HCT116 (cell line): ENCODE results near the gene MSRB3. TPM values are rescaled to one million over a fixed set of nuclear protein-coding genes. Genes with fewer than 3 reads are reported as not detected.

Experiments used
- ATAC-seq: fragments of 200-7000 bp; cut with Tn5 transposase; 2 replicates; pipeline ENCODE4 v1.9.1; 2020; ENCODE audit warnings: mild to moderate bottlenecking, moderate library complexity
- BruUV-seq: library from RNA; stranded (reverse); fragments of 400-500 nt; replicated peaks from 2 replicates; lab custom pipeline; 2021; lab: Mats Ljungman, UMichigan
- CTCF ChIA-PET: fragments of 300-600 bp; sonication (Branson Sonifier 250); formaldehyde crosslinking; loops from one replicate; lab custom pipeline; 2021; ENCODE audit warnings: antibody characterized with exemption; lab: Charles Lee
- POLR2A ChIA-PET: fragments of 300-600, 350-600 bp; sonication (Branson Sonifier 250); formaldehyde crosslinking; loops from one replicate; lab custom pipeline; 2021; ENCODE audit warnings: antibody characterized with exemption; lab: Charles Lee
- RAD21 ChIA-PET, 2 experiments: fragments of 300-600 bp; sonication (Branson Sonifier 250); formaldehyde crosslinking; loops; one replicate each; lab custom pipeline; 2023; ENCODE audit warnings: low total read pairs in 2 of 2; ENCODE audit not compliant: uncharacterized antibody in 2 of 2, unreplicated experiment in 2 of 2, low non-redundant PET in 1 of 2; lab: Charles Lee
- DNase-seq: peaks from one replicate; pipeline ENCODE4 v3.0.0-alpha.2; 2010; ENCODE audit warnings: low read depth, low spot score
- H2AFZ ChIP-seq: fragments of 200-600 bp; shearing (Covaris generic), sonication (generic); 2 replicates; pipeline ENCODE4 v1.6.1; 2017; ENCODE audit warnings: low read depth, mixed run types, mixed read lengths, antibody characterized with exemption, low read length; ENCODE audit not compliant: poor library complexity, severe bottlenecking
- H3K27ac ChIP-seq: 2 replicates; pipeline ENCODE4 v1.5.1; 2012; ENCODE audit warnings: low read depth, low read length
- H3K27me3 ChIP-seq: fragments of 200-600 bp; sonication (generic); 2 replicates; pipeline ENCODE4 v1.6.1; 2016; ENCODE audit warnings: mixed run types, low read length, mixed read lengths; ENCODE audit not compliant: insufficient read depth
- H3K36me3 ChIP-seq, 2 experiments: fragments of 200-500 bp in 1 of 2; fragments of 200-600 bp in 1 of 2; sonication (Bioruptor generic) in 1 of 2; sonication (generic) in 1 of 2; 2 replicates each; pipeline versions ENCODE4 v1.5.1 to v1.6.1; 2014 to 2016; ENCODE audit warnings: low read length in 2 of 2, inconsistent platforms in 1 of 2, mixed read lengths in 1 of 2, mixed run types in 1 of 2; ENCODE audit not compliant: insufficient read depth in 2 of 2, control insufficient read depth in 1 of 2
- H3K4me1 ChIP-seq, 2 experiments: fragments of 200-600 bp in 1 of 2; sonication (generic) in 1 of 2; 2 replicates each; pipeline versions ENCODE4 v1.5.1 to v1.6.1; 2012 to 2017; ENCODE audit warnings: low read length in 2 of 2, inconsistent platforms in 1 of 2, mild to moderate bottlenecking in 1 of 2, mixed read lengths in 1 of 2, mixed run types in 1 of 2, moderate library complexity in 1 of 2; ENCODE audit not compliant: insufficient read depth in 2 of 2, control insufficient read depth in 1 of 2
- H3K4me2 ChIP-seq: fragments of 200-600 bp; sonication (generic); 2 replicates; pipeline ENCODE4 v1.6.1; 2017; ENCODE audit warnings: mixed run types, low read length, mixed read lengths
- H3K4me3 ChIP-seq, 2 experiments: fragments of 200-600 bp in 1 of 2; sonication (generic) in 1 of 2; replicated peaks in 1 of 2; 2 replicates each; pipeline ENCODE4 v1.5.1; 2011 to 2016; ENCODE audit warnings: low read length in 2 of 2, control low read depth in 1 of 2, low read depth in 1 of 2, mild to moderate bottlenecking in 1 of 2, mixed read lengths in 1 of 2, mixed run types in 1 of 2
- H3K79me2 ChIP-seq: fragments of 200-600 bp; sonication (generic); 2 replicates; pipeline ENCODE4 v1.6.1; 2017; ENCODE audit warnings: mild to moderate bottlenecking, mixed run types, low read length, moderate library complexity, mixed read lengths; ENCODE audit not compliant: insufficient read depth
- H3K9ac ChIP-seq: fragments of 200-600 bp; sonication (generic); 2 replicates; pipeline ENCODE4 v1.6.1; 2016; ENCODE audit warnings: low read length, mixed read lengths
- H3K9me2 ChIP-seq: fragments of 200-600 bp; sonication (generic), shearing (Covaris generic); 2 replicates; pipeline ENCODE4 v1.6.1; 2017; ENCODE audit warnings: mixed run types, mild to moderate bottlenecking, moderate library complexity; ENCODE audit not compliant: insufficient read depth
- H3K9me3 ChIP-seq, 2 experiments: fragments of 200-500 bp in 1 of 2; fragments of 200-600 bp in 1 of 2; sonication (Bioruptor generic) in 1 of 2; sonication (generic) in 1 of 2; 2 replicates each; pipeline ENCODE4 v1.6.1; 2014 to 2017; ENCODE audit warnings: low read length in 2 of 2, mixed read lengths in 2 of 2, inconsistent platforms in 1 of 2, low read depth in 1 of 2, mild to moderate bottlenecking in 1 of 2, mixed run types in 1 of 2, moderate library complexity in 1 of 2; ENCODE audit not compliant: control insufficient read depth in 1 of 2, insufficient read depth in 1 of 2
- H4K20me1 ChIP-seq: fragments of 200-600 bp; sonication (generic), shearing (Covaris generic); 2 replicates; pipeline ENCODE4 v1.6.1; 2017; ENCODE audit warnings: mixed run types, mild to moderate bottlenecking, moderate library complexity; ENCODE audit not compliant: insufficient read depth
- CBX3 ChIP-seq: IDR thresholded peaks from 2 replicates; pipeline ENCODE4 v1.6.1; 2012; ENCODE audit warnings: low read depth
- CEBPB ChIP-seq: IDR thresholded peaks from 2 replicates; pipeline ENCODE4 v1.6.1; 2012; ENCODE audit warnings: low read depth
- EGR1 ChIP-seq: IDR thresholded peaks from 2 replicates; pipeline ENCODE4 v1.6.1; 2012; ENCODE audit warnings: low read depth
- FOSL1 ChIP-seq: IDR thresholded peaks from 2 replicates; pipeline ENCODE4 v1.6.1; 2012; ENCODE audit warnings: low read depth
- JUND ChIP-seq: IDR thresholded peaks from 2 replicates; pipeline ENCODE4 v1.6.1; 2012
- POLR2AphosphoS5 ChIP-seq: IDR thresholded peaks from 2 replicates; pipeline ENCODE4 v1.6.1; 2011; ENCODE audit warnings: mild to moderate bottlenecking, low read depth, low read length, moderate library complexity
- RAD21 ChIP-seq: IDR thresholded peaks from 2 replicates; pipeline ENCODE4 v1.6.1; 2012; ENCODE audit warnings: low read depth, mild to moderate bottlenecking
- SIN3A ChIP-seq: IDR thresholded peaks from 2 replicates; pipeline ENCODE4 v1.6.1; 2012; ENCODE audit warnings: low read depth
- SRF ChIP-seq: IDR thresholded peaks from 2 replicates; pipeline ENCODE4 v1.6.1; 2012; ENCODE audit warnings: low read depth
- TCF7L2 ChIP-seq: IDR thresholded peaks from 2 replicates; pipeline ENCODE4 v1.7.0; 2011; ENCODE audit warnings: borderline replicate concordance, inconsistent platforms; ENCODE audit not compliant: insufficient read depth, insufficient read length; ENCODE audit errors: extremely low read depth
- ZBTB33 ChIP-seq: IDR thresholded peaks from 2 replicates; pipeline ENCODE4 v1.6.1; 2011; ENCODE audit warnings: mild to moderate bottlenecking, low read length, moderate library complexity; ENCODE audit not compliant: insufficient replicate concordance; ENCODE audit errors: extremely low read depth
- intact Hi-C: fragments of 100-400 bp; cut with micrococcal nuclease; formaldehyde crosslinking; loops from 2 replicates; pipeline ENCODE4 v1.10.0; 2022
- total RNA-seq: library from RNA; stranded (reverse); gene quantifications from one replicate; pipeline ENCODE4 v1.2.1, GENCODE V29; 2021; ENCODE audit not compliant: unreplicated experiment
- TF ChIP-seq, protein P1 (sequence below): IDR thresholded peaks from 2 replicates; pipeline ENCODE4 v1.6.1; 2012
- TF ChIP-seq, protein P2 (sequence below): IDR thresholded peaks from 2 replicates; pipeline ENCODE4 v1.6.1; 2012; ENCODE audit warnings: low read depth

The MSRB3 gene
- total RNA-seq, 1 experiment from 2014 or later = 8.2 TPM

DNA sequence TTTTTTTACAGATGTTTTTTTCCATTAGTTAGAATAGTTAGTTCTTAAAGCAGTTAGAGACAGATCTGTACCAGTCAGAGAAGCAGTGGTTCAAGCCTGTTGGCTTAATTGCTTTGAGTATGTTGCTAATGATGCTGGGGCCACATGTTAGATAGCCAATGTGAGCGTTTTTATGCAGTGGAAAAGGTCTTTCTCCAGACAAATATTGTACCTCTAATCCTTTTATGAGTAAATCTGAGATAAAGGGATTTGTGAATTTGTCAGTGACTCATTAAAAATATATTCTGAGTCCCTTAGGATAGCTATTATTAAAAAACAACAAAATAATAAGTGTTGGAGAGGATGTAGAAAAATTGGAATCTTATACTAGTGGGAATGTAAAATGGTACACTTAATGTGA lies 154.2 kb downstream of the MSRB3 start:
- ChIA-PET POLR2A (interaction anchor here (0.7 to 2.4 kb wide), 8 partner anchors 9 to 212 kb away, joined by 3 to 10 read pairs (median 4); no protein-coding TSS in a partner anchor), RAD21 (no interaction called here), CTCF (interaction anchor here (0.8 to 1.1 kb wide), 2 partner anchors 67 to 124 kb away, joined by 3 to 4 read pairs; no protein-coding TSS in a partner anchor)
- DNase-seq (no peak), ATAC-seq (no peak)
- H2AFZ ChIP-seq = no peak overlapping the region
- no TSS peak for BruUV-seq
- H3K9ac ChIP-seq = peak overlapping the region; percentile 60
- TF ChIP-seq TCF7L2 (no peak), RAD21 (no peak), SIN3A (no peak), CEBPB (no peak), SRF (no peak), CBX3 (no peak), POLR2AphosphoS5 (peak; percentile 20; the same call in 1 of the 2 replicates), ZBTB33 (no peak), FOSL1 (peak; percentile 13; the same call in 1 of the 2 replicates), EGR1 (no peak), JUND (peak; percentile 33; the same call in 1 of the 2 replicates)
- TF ChIP-seq, protein P1, sequence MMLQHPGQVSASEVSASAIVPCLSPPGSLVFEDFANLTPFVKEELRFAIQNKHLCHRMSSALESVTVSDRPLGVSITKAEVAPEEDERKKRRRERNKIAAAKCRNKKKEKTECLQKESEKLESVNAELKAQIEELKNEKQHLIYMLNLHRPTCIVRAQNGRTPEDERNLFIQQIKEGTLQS = no peak
- TF ChIP-seq, protein P2, sequence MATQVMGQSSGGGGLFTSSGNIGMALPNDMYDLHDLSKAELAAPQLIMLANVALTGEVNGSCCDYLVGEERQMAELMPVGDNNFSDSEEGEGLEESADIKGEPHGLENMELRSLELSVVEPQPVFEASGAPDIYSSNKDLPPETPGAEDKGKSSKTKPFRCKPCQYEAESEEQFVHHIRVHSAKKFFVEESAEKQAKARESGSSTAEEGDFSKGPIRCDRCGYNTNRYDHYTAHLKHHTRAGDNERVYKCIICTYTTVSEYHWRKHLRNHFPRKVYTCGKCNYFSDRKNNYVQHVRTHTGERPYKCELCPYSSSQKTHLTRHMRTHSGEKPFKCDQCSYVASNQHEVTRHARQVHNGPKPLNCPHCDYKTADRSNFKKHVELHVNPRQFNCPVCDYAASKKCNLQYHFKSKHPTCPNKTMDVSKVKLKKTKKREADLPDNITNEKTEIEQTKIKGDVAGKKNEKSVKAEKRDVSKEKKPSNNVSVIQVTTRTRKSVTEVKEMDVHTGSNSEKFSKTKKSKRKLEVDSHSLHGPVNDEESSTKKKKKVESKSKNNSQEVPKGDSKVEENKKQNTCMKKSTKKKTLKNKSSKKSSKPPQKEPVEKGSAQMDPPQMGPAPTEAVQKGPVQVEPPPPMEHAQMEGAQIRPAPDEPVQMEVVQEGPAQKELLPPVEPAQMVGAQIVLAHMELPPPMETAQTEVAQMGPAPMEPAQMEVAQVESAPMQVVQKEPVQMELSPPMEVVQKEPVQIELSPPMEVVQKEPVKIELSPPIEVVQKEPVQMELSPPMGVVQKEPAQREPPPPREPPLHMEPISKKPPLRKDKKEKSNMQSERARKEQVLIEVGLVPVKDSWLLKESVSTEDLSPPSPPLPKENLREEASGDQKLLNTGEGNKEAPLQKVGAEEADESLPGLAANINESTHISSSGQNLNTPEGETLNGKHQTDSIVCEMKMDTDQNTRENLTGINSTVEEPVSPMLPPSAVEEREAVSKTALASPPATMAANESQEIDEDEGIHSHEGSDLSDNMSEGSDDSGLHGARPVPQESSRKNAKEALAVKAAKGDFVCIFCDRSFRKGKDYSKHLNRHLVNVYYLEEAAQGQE = no peak
- H3K4me2 ChIP-seq = peak overlapping the region; percentile 56
- intact Hi-C loops = loop anchor here (2.0 to 10.0 kb wide), 3 partner anchors 65 to 402 kb away; no protein-coding TSS in a partner anchor
- H3K4me3 ChIP-seq = no peak overlapping the region
- no peaks in the 10 kb centered on the region for H3K9me3 ChIP-seq
- H3K9me2 ChIP-seq = no peaks in the 10 kb centered on the region
- no peaks in the 10 kb centered on the region for H4K20me1 ChIP-seq
- no peaks in the 10 kb centered on the region for H3K36me3 ChIP-seq
- no peaks in the 10 kb centered on the region for H3K27me3 ChIP-seq
- H3K79me2 ChIP-seq = no peaks in the 10 kb centered on the region
- H3K27ac ChIP-seq = peak overlapping the region; percentile 96
- peaks cover 82 to 98% of the 10 kb centered on the region in 2 experiments for H3K4me1 ChIP-seq
